NOMO-1 (cell line): Measurements from ENCODE around the gene ANKRD22.
"Not testable (repeated sequence)": the region's sequence is repeated elsewhere in the genome, so short reads cannot be mapped to it uniquely, and the experiment has no call there.

Experiments used
- DNase-seq, 2 experiments: peaks; one replicate each; lab custom pipeline; 2025; ENCODE audit not compliant: unreplicated experiment in 2 of 2; lab: John Stamatoyannopoulos, UW

The ANKRD22 gene

GRCh38 chr10:88838766-88839350, 12.8 kb downstream of the ANKRD22 start:
- no peak for DNase-seq

GRCh38 chr10:88837632-88838031, 14.0 kb downstream of the ANKRD22 start:
- not testable (repeated sequence) for DNase-seq

- DNase-seq = no peak
Observed at GRCh38 chr10:88835910-88836221, 15.8 kb downstream of the ANKRD22 start.

- peak; percentile 85 to 89 for DNase-seq
Observed at GRCh38 chr10:88835096-88835909, 16.3 kb downstream of the ANKRD22 start.

- DNase-seq = peak; percentile 47 to 87
Observed at GRCh38 chr10:88833723-88834122, 17.9 kb downstream of the ANKRD22 start.

- DNase-seq = no peak
Observed at GRCh38 chr10:88833156-88833555, 18.5 kb downstream of the ANKRD22 start.

- DNase-seq = no peak
Observed at GRCh38 chr10:88832376-88832775, 19.3 kb downstream of the ANKRD22 start.

- DNase-seq = no peak
Observed at GRCh38 chr10:88831709-88832108, 19.9 kb downstream of the ANKRD22 start.

- no peak for DNase-seq
Observed at GRCh38 chr10:88830643-88831268, 20.9 kb downstream of the ANKRD22 start.

GRCh38 chr10:88828310-88828709, 23.3 kb downstream of the ANKRD22 start:
- no peak for DNase-seq

GRCh38 chr10:88827671-88828070, 24.0 kb downstream of the ANKRD22 start:
- DNase-seq = no peak

GRCh38 chr10:88826388-88826787, 25.3 kb downstream of the ANKRD22 start:
- DNase-seq = no peak

- DNase-seq = no peak
Observed at GRCh38 chr10:88820748-88821401, 30.8 kb downstream of the ANKRD22 start.

- no peak for DNase-seq
Observed at GRCh38 chr10:88819290-88819689, 32.4 kb downstream of the ANKRD22 start.

- DNase-seq = no peak
Observed at GRCh38 chr10:88813200-88813599, 38.4 kb downstream of the ANKRD22 start.

- DNase-seq = peak in 1 of 2 experiments; percentile 51
Observed at GRCh38 chr10:88810196-88810961, 41.3 kb downstream of the ANKRD22 start.

GRCh38 chr10:88809621-88810020, 42.0 kb downstream of the ANKRD22 start:
- DNase-seq = no peak

- DNase-seq = no peak
Observed at GRCh38 chr10:88805924-88806323, 45.7 kb downstream of the ANKRD22 start.

GRCh38 chr10:88805361-88805760, 46.3 kb downstream of the ANKRD22 start:
- no peak for DNase-seq

GRCh38 chr10:88804083-88804812, 47.4 kb downstream of the ANKRD22 start:
- DNase-seq = no peak
